Small intestine (tissue), 7 donors: ENCODE data around the gene MYH9. TPM values are rescaled to one million over a fixed set of nuclear protein-coding genes. Genes with fewer than 3 reads are reported as not detected.
"Not testable (repeated sequence)": the region's sequence is repeated elsewhere in the genome, so short reads cannot be mapped to it uniquely, and the experiment has no call there.

Experiments used
- DNase-seq, 2 donors: peaks; one replicate each; pipeline versions ENCODE4 v3.0.0 to v3.0.0-alpha.2; 2013
- FAIRE-seq: peaks from 2 replicates; lab custom pipeline; 2012; peaks lifted over from hg19 to GRCh38; lab: Jason Lieb, UNC
- H3K27ac ChIP-seq, 3 donors: one replicate each; pipeline ENCODE4 v1.5.1; 2013; ENCODE audit warnings: low read length in 2 of 3, mild to moderate bottlenecking in 2 of 3, control low read depth in 1 of 3, inconsistent platforms in 1 of 3, low read depth in 1 of 3, moderate library complexity in 1 of 3
- H3K27me3 ChIP-seq, 3 donors: one replicate each; pipeline ENCODE4 v1.6.1; 2013; ENCODE audit warnings: low read length in 3 of 3, inconsistent platforms in 1 of 3; ENCODE audit not compliant: control insufficient read depth in 3 of 3, insufficient read depth in 3 of 3
- H3K36me3 ChIP-seq, 3 donors: one replicate each; pipeline ENCODE4 v1.6.1; 2013; ENCODE audit warnings: low read length in 3 of 3, inconsistent platforms in 1 of 3, low read depth in 1 of 3, mild to moderate bottlenecking in 1 of 3, moderate library complexity in 1 of 3; ENCODE audit not compliant: control insufficient read depth in 3 of 3, insufficient read depth in 2 of 3
- H3K4me1 ChIP-seq, 3 donors: one replicate each; pipeline ENCODE4 v1.6.1; 2013; ENCODE audit warnings: low read length in 2 of 3, inconsistent platforms in 1 of 3, low read depth in 1 of 3, mild to moderate bottlenecking in 1 of 3, moderate library complexity in 1 of 3; ENCODE audit not compliant: control insufficient read depth in 3 of 3, insufficient read depth in 2 of 3
- H3K4me3 ChIP-seq, 3 donors: one replicate each; pipeline ENCODE4 v1.5.1; 2013; ENCODE audit warnings: low read length in 3 of 3, control low read depth in 1 of 3, inconsistent platforms in 1 of 3, low read depth in 1 of 3, mild to moderate bottlenecking in 1 of 3, moderate library complexity in 1 of 3
- H3K9me3 ChIP-seq, 2 donors: one replicate each; pipeline ENCODE4 v1.6.1; 2013; ENCODE audit warnings: low read depth in 1 of 2, low read length in 1 of 2; ENCODE audit not compliant: control insufficient read depth in 2 of 2, insufficient read depth in 1 of 2
- WGBS, 3 donors: extraction: QIAGEN DNeasy Blood & Tissue Kit; methylation state at CpG; one replicate each; pipeline ENCODE4 v1.1.7; 2013; 5-methylcytosine and 5-hydroxymethylcytosine counted together
- polyA plus RNA-seq, 4 donors: library from polyadenylated mRNA; stranded (reverse) in 3 of 4; unstranded in 1 of 4; fragments of 200-250 nt in 3 of 4; fragments of 120-200 nt in 1 of 4; gene quantifications; one replicate each; pipeline versions ENCODE4 v1.2.1 to v1.2.3, GENCODE V29; 2013
- donor health status: healthy with polysubstance abuse.
- donor health status: control.
- donor health status: control.
- donor health status: Bipolar disorder and iron deficiency.
- donor health status: healthy.

The MYH9 gene
- polyA plus RNA-seq, 4 donors: 95.4 to 188 (median 143) TPM

DNA sequence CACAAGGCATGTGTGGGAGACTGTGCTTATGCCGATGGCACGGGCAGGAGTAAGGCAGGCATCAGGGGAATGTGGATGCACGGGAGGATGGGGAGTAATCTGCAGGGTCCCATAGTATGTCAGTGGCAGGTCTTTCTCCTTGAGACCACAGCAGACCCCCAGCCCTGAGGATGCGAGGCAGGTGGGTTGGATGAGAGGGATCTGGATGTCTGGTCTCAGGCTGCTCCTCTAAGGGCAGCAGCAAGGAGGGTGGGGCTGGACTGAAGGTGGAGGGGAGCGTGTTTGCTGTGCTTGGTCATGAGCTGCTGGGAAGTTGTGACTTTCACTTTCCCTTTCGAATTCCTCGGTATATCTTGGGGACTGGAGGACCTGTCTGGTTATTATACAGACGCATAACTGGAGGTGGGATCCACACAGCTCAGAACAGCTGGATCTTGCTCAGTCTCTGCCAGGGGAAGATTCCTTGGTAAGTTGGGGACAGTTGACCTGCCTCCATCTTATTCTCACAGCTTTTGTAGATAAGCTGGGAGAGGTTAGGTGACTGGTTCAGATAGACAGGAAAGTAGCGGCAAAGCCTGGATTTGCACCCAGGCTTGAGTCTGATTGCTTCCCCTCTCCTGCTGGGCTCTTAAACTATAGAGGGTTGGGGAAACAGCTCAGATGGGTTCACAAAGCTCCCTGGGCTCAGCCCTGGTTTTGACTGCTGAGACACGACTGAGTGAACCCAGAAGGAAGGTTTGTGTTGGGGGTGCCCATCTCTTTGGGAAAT, 134.8 kb downstream of the MYH9 start, which contains the start of gene APOL1:
Gene APOL1 (plus strand): TSS at position 380 of the 769 bp plus-strand sequence. CDS start 1,823 bp downstream, outside the sequence.
- peak; percentile 87 to 94 for DNase-seq
- Histone ChIP-seq H3K36me3 (peaks cover 0 to 3% (median 2%) of the 10 kb centered on the region in 3 donors), H3K27me3 (no peaks in the 10 kb centered on the region), H3K9me3 (peaks cover 0 to 10% of the 10 kb centered on the region in 2 donors), H3K4me1 (peaks cover 5 to 22% (median 7%) of the 10 kb centered on the region in 3 donors), H3K4me3 (peak within 1 kb of the TSS; percentile 32 to 61 (median 43)), H3K27ac (peak within 1 kb of the TSS; percentile 65 to 92 (median 86))
- no peak for FAIRE-seq
- 10 to 24% (median 24%) methylated on average over 10 of the region's 10 CpGs for WGBS, 3 donors

- Histone ChIP-seq H3K9me3 (peaks cover 0 to 10% of the 10 kb centered on the region in 2 donors), H3K4me1 (peaks cover 5 to 22% (median 7%) of the 10 kb centered on the region in 3 donors)
- not testable (repeated sequence) for H3K27me3 ChIP-seq, DNase-seq, H3K27ac ChIP-seq, H3K36me3 ChIP-seq, FAIRE-seq, H3K4me3 ChIP-seq
- 83 to 86% (median 84%) methylated on average over 7 of the region's 7 CpGs for WGBS, 3 donors
Observed at GRCh38 chr22:36251979-36252608, 135.7 kb downstream of the MYH9 start.

DNA sequence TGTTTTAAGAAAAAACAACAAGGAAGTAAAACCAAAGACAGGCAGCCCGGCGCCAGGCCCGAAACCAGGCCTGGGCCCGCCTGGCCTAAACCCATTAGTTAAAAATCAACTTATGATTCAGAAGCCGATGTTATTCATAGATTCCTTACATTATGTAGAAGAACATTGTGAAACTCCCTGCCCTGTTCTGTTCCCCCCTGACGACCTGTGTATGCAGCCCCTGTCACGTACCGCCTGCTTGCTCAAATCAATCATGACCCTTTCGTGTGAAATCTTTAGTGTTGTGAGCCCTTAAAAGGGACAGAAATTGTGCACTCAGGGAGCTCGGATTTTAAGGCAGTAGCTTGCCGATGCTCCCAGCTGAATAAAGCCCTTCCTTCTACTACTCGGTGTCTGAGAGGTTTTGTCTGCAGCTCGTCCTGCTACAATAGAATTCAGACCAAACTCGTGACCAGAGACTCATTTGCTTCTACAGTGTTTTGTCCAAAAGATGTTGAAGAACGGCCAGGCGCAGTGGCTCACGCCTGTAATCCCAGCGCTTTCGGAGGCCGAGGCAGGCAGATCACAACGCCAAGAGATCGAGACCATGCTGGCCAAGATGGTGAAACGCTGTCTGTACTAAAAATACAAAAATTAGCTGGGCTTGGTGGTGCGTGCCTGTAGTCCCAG, 137.3 kb downstream of the MYH9 start:
- DNase-seq, H3K4me3 ChIP-seq, FAIRE-seq, H3K27ac ChIP-seq, H3K36me3 ChIP-seq, H3K27me3 ChIP-seq: not testable (repeated sequence)
- peaks cover 0 to 10% of the 10 kb centered on the region in 2 donors for H3K9me3 ChIP-seq
- H3K4me1 ChIP-seq: peaks cover 5 to 22% (median 7%) of the 10 kb centered on the region in 3 donors
- WGBS, 3 donors: 86 to 89% (median 89%) methylated on average over 24 of the region's 24 CpGs

DNA sequence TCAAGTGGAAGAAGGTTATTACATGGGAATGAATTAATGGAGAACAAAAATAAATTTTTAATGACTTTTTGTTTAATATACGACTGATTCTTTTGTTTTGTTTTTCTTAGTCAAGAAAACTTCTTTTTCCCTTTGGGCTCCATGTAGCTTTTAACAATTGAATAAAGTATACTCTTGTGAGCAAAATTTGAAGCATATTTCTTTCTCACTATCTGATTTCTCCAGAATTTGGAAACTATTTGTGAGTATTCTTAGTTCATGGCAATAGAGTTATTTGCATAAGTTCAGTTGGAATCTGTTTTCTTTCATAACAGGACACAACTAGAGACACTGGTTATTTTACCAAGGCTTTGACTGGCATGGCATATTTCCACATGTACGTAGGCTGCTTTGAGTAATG, 138.6 kb downstream of the MYH9 start:
- DNase-seq: no peak
- WGBS, 3 donors: 94 to 99% (median 95%) methylated on average over 2 of the region's 2 CpGs
- Histone ChIP-seq H3K27me3 (no peaks in the 10 kb centered on the region), H3K4me1 (peaks cover 3 to 17% (median 3%) of the 10 kb centered on the region in 3 donors), H3K4me3 (no peak overlapping the region), H3K9me3 (peaks cover 0 to 10% of the 10 kb centered on the region in 2 donors), H3K36me3 (no peaks in the 10 kb centered on the region), H3K27ac (no peak overlapping the region)
- no peak for FAIRE-seq

- no peak for FAIRE-seq
Observed at GRCh38 chr22:36247955-36248354, 139.8 kb downstream of the MYH9 start.

GRCh38 chr22:36246718-36247117, 141.0 kb downstream of the MYH9 start:
- Histone ChIP-seq H3K27ac (no peak overlapping the region), H3K4me1 (no peaks in the 10 kb centered on the region), H3K27me3 (no peaks in the 10 kb centered on the region), H3K9me3 (peaks cover 0 to 14% of the 10 kb centered on the region in 2 donors), H3K36me3 (no peaks in the 10 kb centered on the region), H3K4me3 (no peak overlapping the region)
- FAIRE-seq (no peak), DNase-seq (no peak)
- 63 to 82% (median 77%) methylated on average over 3 of the region's 3 CpGs for WGBS, 3 donors

More at GRCh38 chr22:36247955-36248354, 139.8 kb downstream of the MYH9 start:
- 53 to 87% (median 58%) methylated on average over 5 of the region's 5 CpGs for WGBS, 3 donors
- Histone ChIP-seq H3K36me3 (no peaks in the 10 kb centered on the region), H3K27ac (no peak overlapping the region), H3K4me1 (peaks cover 3 to 9% (median 3%) of the 10 kb centered on the region in 3 donors), H3K9me3 (peaks cover 0 to 14% of the 10 kb centered on the region in 2 donors), H3K27me3 (no peaks in the 10 kb centered on the region), H3K4me3 (no peak overlapping the region)
- DNase-seq: peak in 1 of 2 donors; percentile 20

DNA sequence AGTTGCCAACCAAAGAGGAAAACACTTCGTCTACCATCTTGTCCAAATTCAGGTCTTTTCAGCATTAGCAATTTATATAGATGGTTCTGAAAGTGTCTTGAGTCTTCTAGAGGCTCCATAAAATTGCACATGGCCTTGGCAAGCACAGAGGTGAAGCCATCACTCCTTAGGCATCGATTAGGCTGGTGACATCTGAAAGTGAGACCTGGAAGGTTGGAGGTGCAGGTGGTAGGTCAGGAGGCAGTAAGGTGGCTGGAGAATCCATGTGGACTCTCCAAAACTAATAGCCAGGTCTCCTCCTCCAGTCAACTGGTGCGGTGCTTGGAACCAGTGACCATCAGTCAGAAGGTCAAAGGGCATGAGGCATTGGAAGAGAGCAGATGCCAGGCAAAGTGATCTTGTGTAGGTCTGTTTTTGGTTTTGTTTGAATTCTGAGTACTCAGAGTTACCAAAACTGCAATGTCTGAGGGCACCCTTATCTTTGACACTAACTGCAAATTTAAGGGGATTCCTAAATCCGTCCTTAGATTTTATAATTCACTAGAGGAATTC, 141.9 kb downstream of the MYH9 start:
- FAIRE-seq (no peak), DNase-seq (no peak)
- 67 to 91% (median 68%) methylated on average over 4 of the region's 4 CpGs for WGBS, 3 donors
- H3K27ac ChIP-seq: no peak overlapping the region
- H3K4me3 ChIP-seq: no peak overlapping the region
- no peaks in the 10 kb centered on the region for H3K4me1 ChIP-seq
- H3K36me3 ChIP-seq: no peaks in the 10 kb centered on the region
- H3K9me3 ChIP-seq: peaks cover 0 to 14% of the 10 kb centered on the region in 2 donors
- H3K27me3 ChIP-seq: no peaks in the 10 kb centered on the region
